Stimulated activated naive CD8-positive, alpha-beta T cell treated with anti-CD3 and anti-CD28 coated beads, Interleukin-15, Interleukin-2, amounts not matched to agents 100 ng/mL and 50 ng/mL, for 24 hours (primary cell): ENCODE data around the gene SNRPE.

Source experiments
- H3K27ac Mint-ChIP-seq: one replicate; pipeline ENCODE4 v1.8.0; 2021; ENCODE audit warnings: mild to moderate bottlenecking, mixed read lengths
- H3K27me3 Mint-ChIP-seq: one replicate; pipeline ENCODE4 v1.8.0; 2021; ENCODE audit warnings: mixed read lengths
- H3K36me3 Mint-ChIP-seq: one replicate; pipeline ENCODE4 v1.8.0; 2021; ENCODE audit warnings: low read depth, mixed read lengths
- H3K4me1 Mint-ChIP-seq: one replicate; pipeline ENCODE4 v1.8.0; 2021; ENCODE audit warnings: low read depth, mixed read lengths
- H3K4me3 Mint-ChIP-seq: one replicate; pipeline ENCODE4 v1.8.0; 2021; ENCODE audit warnings: mild to moderate bottlenecking, mixed read lengths
- H3K9me3 Mint-ChIP-seq: one replicate; pipeline ENCODE4 v1.8.0; 2021; ENCODE audit warnings: mixed read lengths

The SNRPE gene

GRCh38 chr1:203905275-203905674, 43.9 kb downstream of the SNRPE start:
- Mint-ChIP-seq H3K4me3 (no peak overlapping the region), H3K27me3 (peaks cover 8% of the 10 kb centered on the region), H3K27ac (no peak overlapping the region), H3K36me3 (no peaks in the 10 kb centered on the region), H3K4me1 (no peaks in the 10 kb centered on the region), H3K9me3 (no peaks in the 10 kb centered on the region)

- Mint-ChIP-seq H3K4me1 (no peaks in the 10 kb centered on the region), H3K9me3 (no peaks in the 10 kb centered on the region), H3K27me3 (peaks cover 8% of the 10 kb centered on the region), H3K36me3 (no peaks in the 10 kb centered on the region), H3K4me3 (no peak overlapping the region), H3K27ac (no peak overlapping the region)
Observed at GRCh38 chr1:203906932-203907331, 45.5 kb downstream of the SNRPE start.

GRCh38 chr1:203907901-203908300, 46.5 kb downstream of the SNRPE start:
- H3K27me3 Mint-ChIP-seq: peaks cover 4% of the 10 kb centered on the region
- H3K4me3 Mint-ChIP-seq: no peak overlapping the region
- H3K9me3 Mint-ChIP-seq: no peaks in the 10 kb centered on the region
- H3K27ac Mint-ChIP-seq: no peak overlapping the region
- no peaks in the 10 kb centered on the region for H3K36me3 Mint-ChIP-seq
- H3K4me1 Mint-ChIP-seq: no peaks in the 10 kb centered on the region

DNA sequence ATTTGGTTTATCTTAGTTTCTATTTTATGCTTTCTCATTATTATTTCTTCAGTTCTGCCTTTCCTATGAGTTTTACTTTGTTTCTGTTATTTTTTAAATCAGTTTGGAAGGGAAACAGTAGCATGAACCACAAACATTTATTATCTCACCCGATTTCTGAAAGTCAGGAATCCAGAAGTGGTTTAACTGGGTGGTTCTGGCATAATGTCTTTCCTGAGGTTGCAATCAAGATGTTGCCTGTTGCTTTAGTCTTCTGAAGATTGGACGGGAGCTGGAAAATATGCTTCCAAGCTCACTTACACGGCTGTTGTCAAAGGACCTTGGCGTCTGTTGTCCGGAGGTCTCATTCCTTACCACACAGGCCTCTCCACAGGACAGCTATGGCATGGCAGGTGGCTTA, 50.4 kb downstream of the SNRPE start:
- Mint-ChIP-seq H3K9me3 (no peaks in the 10 kb centered on the region), H3K36me3 (no peaks in the 10 kb centered on the region), H3K27ac (no peak overlapping the region), H3K4me3 (no peak overlapping the region), H3K27me3 (peaks cover 4% of the 10 kb centered on the region), H3K4me1 (no peaks in the 10 kb centered on the region)

DNA sequence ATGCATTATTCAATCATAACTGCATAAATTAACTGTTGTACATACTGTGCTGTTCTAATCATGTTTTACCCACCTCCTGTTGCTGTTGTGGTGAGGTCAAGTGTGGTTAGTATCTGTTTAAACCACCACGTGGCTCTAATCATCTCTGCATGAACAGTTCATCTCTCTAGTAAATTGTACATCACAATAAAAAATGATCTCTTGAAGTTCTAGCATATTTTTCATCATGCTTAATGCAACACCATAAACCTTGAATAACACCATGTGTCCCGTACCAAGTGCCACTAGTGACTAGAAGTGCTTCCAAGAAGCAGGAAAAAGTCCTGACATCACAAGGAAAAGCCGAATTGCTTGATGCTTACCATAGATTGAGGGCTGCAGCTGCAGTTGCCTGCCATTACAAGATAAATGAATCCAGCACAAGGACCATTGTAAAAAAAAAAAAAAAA, 51.7 kb downstream of the SNRPE start:
- Mint-ChIP-seq H3K27me3 (peaks cover 4% of the 10 kb centered on the region), H3K9me3 (no peaks in the 10 kb centered on the region), H3K27ac (no peak overlapping the region), H3K36me3 (no peaks in the 10 kb centered on the region), H3K4me1 (no peaks in the 10 kb centered on the region), H3K4me3 (no peak overlapping the region)

DNA sequence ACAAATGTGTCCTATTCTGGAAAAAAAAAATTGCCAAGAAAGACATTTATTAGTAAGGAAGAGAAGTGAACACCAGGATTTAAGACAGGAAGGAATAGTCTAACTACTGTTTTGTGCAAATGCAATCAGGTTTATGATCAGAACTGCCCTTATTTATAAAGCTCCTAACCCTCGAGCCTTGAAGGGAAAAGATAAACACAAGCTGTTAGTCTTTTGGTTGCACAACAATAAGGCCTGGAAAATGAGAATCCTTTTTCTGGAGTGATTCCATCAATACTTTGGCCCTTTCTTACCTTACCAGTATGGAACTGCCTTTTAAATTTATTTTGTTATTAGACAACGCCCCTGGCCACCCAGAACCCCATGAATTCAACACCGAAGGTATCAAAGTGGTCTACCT, 52.9 kb downstream of the SNRPE start:
- Mint-ChIP-seq H3K9me3 (no peaks in the 10 kb centered on the region), H3K27ac (no peak overlapping the region), H3K4me1 (no peaks in the 10 kb centered on the region), H3K4me3 (no peak overlapping the region), H3K27me3 (peaks cover 4% of the 10 kb centered on the region), H3K36me3 (no peaks in the 10 kb centered on the region)

- Mint-ChIP-seq H3K36me3 (no peaks in the 10 kb centered on the region), H3K4me1 (no peaks in the 10 kb centered on the region), H3K9me3 (no peaks in the 10 kb centered on the region), H3K27me3 (peaks cover 4% of the 10 kb centered on the region), H3K4me3 (no peak overlapping the region), H3K27ac (no peak overlapping the region)
Observed at GRCh38 chr1:203915811-203916210, 54.4 kb downstream of the SNRPE start.

GRCh38 chr1:203916756-203917155, 55.4 kb downstream of the SNRPE start:
- Mint-ChIP-seq H3K9me3 (no peaks in the 10 kb centered on the region), H3K27me3 (peaks cover 4% of the 10 kb centered on the region), H3K27ac (no peak overlapping the region), H3K4me1 (no peaks in the 10 kb centered on the region), H3K36me3 (no peaks in the 10 kb centered on the region), H3K4me3 (no peak overlapping the region)
